Natural killer cell (primary cell): ENCODE results near the gene DUSP12. TPM values are rescaled to one million over a fixed set of nuclear protein-coding genes. Genes with fewer than 3 reads are reported as not detected.

ENCODE experiments used
- ATAC-seq, 3 donors: fragments of 150-1000 bp in 2 of 3; fragments of 200-7000 bp in 1 of 3; cut with Tn5 transposase; 1 replicate in 1 of 3; 2 replicates in 2 of 3; pipeline ENCODE4 v1.10.0; 2021; ENCODE audit warnings: mild to moderate bottlenecking in 2 of 3, moderate library complexity in 2 of 3
- DNase-seq, 2 donors: peaks; one replicate each; pipeline versions ENCODE4 v3.0.0 to v3.0.0-alpha.2; 2013 to 2021; ENCODE audit warnings: mixed read lengths in 1 of 2
- H3K27ac ChIP-seq: one replicate; pipeline ENCODE4 v1.5.1; 2013; ENCODE audit warnings: mild to moderate bottlenecking, low read length
- H3K27me3 ChIP-seq: one replicate; pipeline ENCODE4 v1.6.1; 2013; ENCODE audit warnings: low read length; ENCODE audit not compliant: control insufficient read depth, insufficient read depth
- H3K36me3 ChIP-seq: one replicate; pipeline ENCODE4 v1.6.1; 2013; ENCODE audit warnings: low read length; ENCODE audit not compliant: control insufficient read depth, insufficient read depth
- H3K4me1 ChIP-seq: one replicate; pipeline ENCODE4 v1.6.1; 2013; ENCODE audit warnings: low read length; ENCODE audit not compliant: control insufficient read depth, insufficient read depth
- H3K4me3 ChIP-seq: one replicate; pipeline ENCODE4 v1.5.1; 2013; ENCODE audit warnings: low read length
- H3K9me3 ChIP-seq: one replicate; pipeline ENCODE4 v1.6.1; 2013; ENCODE audit warnings: low read length; ENCODE audit not compliant: control insufficient read depth, insufficient read depth
- H3K27ac Mint-ChIP-seq, 2 donors: one replicate each; pipeline ENCODE4 v1.8.0; 2022; ENCODE audit warnings: mild to moderate bottlenecking in 2 of 2, mixed read lengths in 2 of 2, moderate library complexity in 1 of 2
- H3K27me3 Mint-ChIP-seq, 2 donors: one replicate each; pipeline ENCODE4 v1.8.0; 2022; ENCODE audit warnings: low read depth in 2 of 2, mixed read lengths in 2 of 2
- H3K36me3 Mint-ChIP-seq: one replicate; pipeline ENCODE4 v1.8.0; 2022; ENCODE audit warnings: mixed read lengths
- H3K4me1 Mint-ChIP-seq, 2 donors: one replicate each; pipeline ENCODE4 v1.8.0; 2022; ENCODE audit warnings: mixed read lengths in 2 of 2
- H3K4me3 Mint-ChIP-seq: one replicate; pipeline ENCODE4 v1.8.0; 2022; ENCODE audit warnings: mild to moderate bottlenecking, moderate library complexity, mixed read lengths
- H3K9me3 Mint-ChIP-seq, 2 donors: one replicate each; pipeline ENCODE4 v1.8.0; 2022; ENCODE audit warnings: mixed read lengths in 2 of 2
- WGBS: methylation state at CpG from one replicate; pipeline ENCODE4 v1.1.7; 2013; ENCODE audit warnings: missing lambda C conversion rate; ENCODE audit not compliant: insufficient coverage; 5-methylcytosine and 5-hydroxymethylcytosine counted together
- intact Hi-C: fragments of 100-400 bp; cut with micrococcal nuclease; formaldehyde crosslinking; loops from one replicate; pipeline ENCODE4 v1.14.2; 2022
- total RNA-seq, 4 donors: library from RNA; stranded (reverse); fragments of 120-200 nt in 1 of 4; gene quantifications; one replicate each; pipeline versions ENCODE4 v1.2.3 to v1.2.4, GENCODE V29; 2013 to 2022
- TF ChIP-seq, protein P1 (sequence below): fragments of 200-600 bp; IDR thresholded peaks from one replicate; pipeline ENCODE4 v1.8.0; 2022; ENCODE audit warnings: antibody characterized with exemption

DUSP12 gene
- total RNA-seq, 3 donors from 2014 or later (not counting 1 experiment from before 2014, with no cell fraction given) = 26.9 to 31.7 (median 28.5) TPM

DNA sequence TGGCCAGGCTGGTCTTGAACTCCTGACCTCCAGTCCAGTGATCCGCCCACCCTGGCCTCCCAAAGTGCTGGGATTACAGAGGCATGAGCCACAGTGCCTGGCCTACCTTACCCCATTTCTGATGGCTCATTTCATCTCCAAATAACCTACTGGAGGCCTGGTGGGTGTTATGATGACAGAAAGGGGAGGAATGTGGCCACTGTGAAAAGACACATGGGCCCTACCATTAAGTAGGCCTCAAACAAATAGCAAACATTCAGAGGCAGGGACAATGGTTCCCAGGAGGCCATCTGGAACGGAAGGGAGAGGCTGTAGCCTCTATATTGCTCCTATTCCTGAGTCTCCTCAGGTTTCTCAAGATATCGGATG, 43.5 kb upstream of the DUSP12 start:
- Histone ChIP-seq H3K27me3 (no peaks in the 10 kb centered on the region), H3K4me1 (no peaks in the 10 kb centered on the region), H3K4me3 (no peak overlapping the region), H3K36me3 (no peaks in the 10 kb centered on the region), H3K27ac (peak overlapping the region; percentile 15), H3K9me3 (no peaks in the 10 kb centered on the region)
- Mint-ChIP-seq H3K4me1 (no peaks in the 10 kb centered on the region), H3K27ac (no peak overlapping the region), H3K4me3 (no peak overlapping the region), H3K27me3 (no peaks in the 10 kb centered on the region), H3K36me3 (no peaks in the 10 kb centered on the region), H3K9me3 (no peaks in the 10 kb centered on the region)
- WGBS = 85% methylated on average over 3 of the region's 3 CpGs
- ATAC-seq = no peak
- DNase-seq = no peak
- TF ChIP-seq, protein P1, sequence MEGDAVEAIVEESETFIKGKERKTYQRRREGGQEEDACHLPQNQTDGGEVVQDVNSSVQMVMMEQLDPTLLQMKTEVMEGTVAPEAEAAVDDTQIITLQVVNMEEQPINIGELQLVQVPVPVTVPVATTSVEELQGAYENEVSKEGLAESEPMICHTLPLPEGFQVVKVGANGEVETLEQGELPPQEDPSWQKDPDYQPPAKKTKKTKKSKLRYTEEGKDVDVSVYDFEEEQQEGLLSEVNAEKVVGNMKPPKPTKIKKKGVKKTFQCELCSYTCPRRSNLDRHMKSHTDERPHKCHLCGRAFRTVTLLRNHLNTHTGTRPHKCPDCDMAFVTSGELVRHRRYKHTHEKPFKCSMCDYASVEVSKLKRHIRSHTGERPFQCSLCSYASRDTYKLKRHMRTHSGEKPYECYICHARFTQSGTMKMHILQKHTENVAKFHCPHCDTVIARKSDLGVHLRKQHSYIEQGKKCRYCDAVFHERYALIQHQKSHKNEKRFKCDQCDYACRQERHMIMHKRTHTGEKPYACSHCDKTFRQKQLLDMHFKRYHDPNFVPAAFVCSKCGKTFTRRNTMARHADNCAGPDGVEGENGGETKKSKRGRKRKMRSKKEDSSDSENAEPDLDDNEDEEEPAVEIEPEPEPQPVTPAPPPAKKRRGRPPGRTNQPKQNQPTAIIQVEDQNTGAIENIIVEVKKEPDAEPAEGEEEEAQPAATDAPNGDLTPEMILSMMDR = no peak
- intact Hi-C loops = no loop called here

GRCh38 chr1:161706482-161707347, 42.9 kb upstream of the DUSP12 start, which contains the start of gene FCRLA:
TSS of gene FCRLA (plus strand) at chr1:161707229. CDS start at chr1:161707265, 36 bp downstream.
- TF ChIP-seq, protein P1 = no peak
- Mint-ChIP-seq H3K4me1 (no peaks in the 10 kb centered on the region), H3K4me3 (no peak within 1 kb of the TSS), H3K27ac (no peak within 1 kb of the TSS), H3K36me3 (no peaks in the 10 kb centered on the region), H3K27me3 (no peaks in the 10 kb centered on the region), H3K9me3 (no peaks in the 10 kb centered on the region)
- ATAC-seq (no peak), DNase-seq (no peak)
- Histone ChIP-seq H3K4me3 (peak within 1 kb of the TSS; percentile 6), H3K9me3 (no peaks in the 10 kb centered on the region), H3K4me1 (no peaks in the 10 kb centered on the region), H3K27ac (peak within 1 kb of the TSS; percentile 15), H3K36me3 (no peaks in the 10 kb centered on the region), H3K27me3 (no peaks in the 10 kb centered on the region)
- 61% methylated on average over 2 of the region's 4 CpGs for WGBS
- intact Hi-C loops = no loop called here

DNA sequence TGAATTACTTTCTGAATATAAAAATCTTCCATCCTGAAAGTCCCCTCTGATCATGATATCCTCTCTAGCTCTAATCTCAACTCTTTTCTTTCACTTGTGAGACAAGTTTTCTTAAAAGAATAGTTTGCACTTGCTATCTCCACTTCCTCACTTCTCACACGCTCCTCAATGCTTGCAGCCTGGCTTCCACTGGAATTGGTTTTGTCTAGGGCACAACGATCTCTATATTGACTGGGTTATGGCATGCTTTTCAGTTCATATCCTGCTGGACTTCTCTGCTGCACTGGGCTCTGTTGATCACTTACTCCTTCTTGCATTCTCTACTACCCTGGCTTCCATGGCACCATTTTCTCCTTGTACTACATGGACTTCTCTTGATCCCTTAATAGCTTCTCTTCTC, 42.1 kb upstream of the DUSP12 start:
- H3K27ac Mint-ChIP-seq = no peak overlapping the region
- DNase-seq (no peak), ATAC-seq (no peak)
- no peaks in the 10 kb centered on the region for H3K4me1 Mint-ChIP-seq
- no peaks in the 10 kb centered on the region for H3K36me3 Mint-ChIP-seq
- Histone ChIP-seq H3K36me3 (no peaks in the 10 kb centered on the region), H3K27me3 (no peaks in the 10 kb centered on the region), H3K9me3 (no peaks in the 10 kb centered on the region), H3K4me1 (no peaks in the 10 kb centered on the region), H3K27ac (no peak overlapping the region), H3K4me3 (peak overlapping the region; percentile 6)
- intact Hi-C loops = no loop called here
- H3K9me3 Mint-ChIP-seq = no peaks in the 10 kb centered on the region
- TF ChIP-seq, protein P1 = no peak
- H3K4me3 Mint-ChIP-seq = no peak overlapping the region
- no peaks in the 10 kb centered on the region for H3K27me3 Mint-ChIP-seq
- 77% methylated on average over 2 of the region's 2 CpGs for WGBS

DNA sequence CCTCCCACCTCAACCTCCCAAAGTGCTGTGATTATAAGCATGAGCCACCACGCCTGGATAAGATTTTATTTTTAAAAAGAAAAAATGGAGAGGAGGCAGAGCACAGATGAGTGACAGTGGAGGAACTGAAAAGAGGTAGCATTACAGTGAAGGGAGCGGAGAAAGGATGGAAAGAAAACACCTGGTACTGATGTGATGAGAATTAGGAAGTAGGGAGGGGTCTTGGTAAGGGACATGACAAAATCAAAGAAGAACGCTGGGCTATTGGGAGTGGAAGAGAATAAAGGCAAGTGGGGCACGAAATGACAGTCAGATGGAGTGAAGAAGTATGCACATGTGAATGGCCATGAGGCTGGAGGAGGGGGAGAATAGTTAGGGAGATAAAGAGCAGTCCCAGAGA, 40.2 kb upstream of the DUSP12 start:
- H3K36me3 ChIP-seq = no peaks in the 10 kb centered on the region
- H3K27me3 Mint-ChIP-seq = no peaks in the 10 kb centered on the region
- peak overlapping the region; percentile 5 for H3K4me3 ChIP-seq
- intact Hi-C loops = no loop called here
- no peak overlapping the region for H3K4me3 Mint-ChIP-seq
- no peaks in the 10 kb centered on the region for H3K9me3 ChIP-seq
- no peak overlapping the region for H3K27ac Mint-ChIP-seq
- no peaks in the 10 kb centered on the region for H3K4me1 ChIP-seq
- no peak overlapping the region for H3K27ac ChIP-seq
- H3K9me3 Mint-ChIP-seq = no peaks in the 10 kb centered on the region
- TF ChIP-seq, protein P1 = no peak
- 57% methylated on average over 4 of the region's 4 CpGs for WGBS
- no peaks in the 10 kb centered on the region for H3K4me1 Mint-ChIP-seq
- no peaks in the 10 kb centered on the region for H3K36me3 Mint-ChIP-seq
- ATAC-seq (no peak), DNase-seq (no peak)
- no peaks in the 10 kb centered on the region for H3K27me3 ChIP-seq
